GM23248 (cell line): Measurements from ENCODE around the gene PHOX2A. TPM values are rescaled to one million over a fixed set of nuclear protein-coding genes. Genes with fewer than 3 reads are reported as not detected.

Source experiments
- DNase-seq: peaks from one replicate; pipeline ENCODE4 v3.0.0-alpha.2; 2015
- H2AFZ ChIP-seq: fragments of 200-600 bp; sonication (generic); 2 replicates; pipeline ENCODE4 v1.6.1; 2016; ENCODE audit warnings: antibody characterized with exemption
- H3F3A ChIP-seq: fragments of 200-600 bp; sonication (generic); 2 replicates; pipeline ENCODE4 v1.6.1; 2016; ENCODE audit warnings: mild to moderate bottlenecking, antibody characterized with exemption, mixed run types; ENCODE audit not compliant: insufficient read depth
- H3K27ac ChIP-seq: fragments of 200-600 bp; sonication (generic); 2 replicates; pipeline ENCODE4 v1.5.1; 2016; ENCODE audit warnings: mild to moderate bottlenecking
- H3K27me3 ChIP-seq: fragments of 200-600 bp; sonication (generic); replicated peaks from 2 replicates; pipeline ENCODE4 v1.6.1; 2016; ENCODE audit warnings: mild to moderate bottlenecking; ENCODE audit not compliant: insufficient read depth
- H3K36me3 ChIP-seq: fragments of 200-600 bp; sonication (generic); 2 replicates; pipeline ENCODE4 v1.6.1; 2016; ENCODE audit warnings: low read depth, mild to moderate bottlenecking
- H3K4me1 ChIP-seq: fragments of 200-600 bp; sonication (generic); 2 replicates; pipeline ENCODE4 v1.6.1; 2016; ENCODE audit warnings: mild to moderate bottlenecking; ENCODE audit not compliant: insufficient read depth
- H3K4me2 ChIP-seq: fragments of 200-600 bp; sonication (generic); one replicate; pipeline ENCODE4 v1.6.1; 2016; ENCODE audit warnings: mild to moderate bottlenecking; ENCODE audit not compliant: unreplicated experiment
- H3K4me3 ChIP-seq: fragments of 200-600 bp; sonication (generic); 2 replicates; pipeline ENCODE4 v1.5.1; 2016; ENCODE audit warnings: mild to moderate bottlenecking
- H3K79me2 ChIP-seq: fragments of 200-600 bp; sonication (generic); 2 replicates; pipeline ENCODE4 v1.6.1; 2016; ENCODE audit warnings: mild to moderate bottlenecking; ENCODE audit not compliant: insufficient read depth
- H3K9ac ChIP-seq: fragments of 200-600 bp; sonication (generic); 2 replicates; pipeline ENCODE4 v1.6.1; 2016; ENCODE audit warnings: mild to moderate bottlenecking
- H3K9me2 ChIP-seq: fragments of 200-600 bp; sonication (generic); 2 replicates; pipeline ENCODE4 v1.6.1; 2016; ENCODE audit warnings: mixed run types, mild to moderate bottlenecking, moderate library complexity; ENCODE audit not compliant: insufficient read depth
- H3K9me3 ChIP-seq: fragments of 200-600 bp; sonication (generic); one replicate; pipeline ENCODE4 v1.6.1; 2017; ENCODE audit warnings: low read depth
- H4K20me1 ChIP-seq: fragments of 200-600 bp; sonication (generic); 2 replicates; pipeline ENCODE4 v1.6.0; 2016; ENCODE audit not compliant: insufficient read depth
- EZH2 ChIP-seq: fragments of 200-600 bp; sonication (generic); IDR thresholded peaks from 2 replicates; pipeline ENCODE4 v1.6.1; 2018; ENCODE audit warnings: antibody characterized with exemption, mild to moderate bottlenecking; ENCODE audit not compliant: insufficient read depth, poor library complexity, severe bottlenecking
- EZH2phosphoT487 ChIP-seq: fragments of 200-600 bp; sonication (generic); IDR thresholded peaks from 2 replicates; pipeline ENCODE4 v1.6.1; 2018; ENCODE audit warnings: antibody characterized with exemption, moderate library complexity, mild to moderate bottlenecking, low read depth; ENCODE audit not compliant: insufficient read depth
- WGBS, 2 experiments: methylation state at CpG; one replicate each; pipeline ENCODE4 v1.1.6; 2015 to 2017; ENCODE audit warnings: low lambda C conversion rate in 2 of 2, low coverage in 1 of 2; ENCODE audit errors: missing lambda C conversion rate in 2 of 2; 5-methylcytosine and 5-hydroxymethylcytosine counted together
- in situ Hi-C: fragments of 300-500 bp; cut with MboI; formaldehyde crosslinking; loops from 2 replicates; pipeline ENCODE4 v1.15.0; 2020
- polyA plus RNA-seq: library from polyadenylated mRNA; unstranded; fragments of >200 nt; fragmentation: Nextera tagmentation; extraction: Ambion mirVana; gene quantifications from 2 replicates; pipeline ENCODE4 v1.2.1, GENCODE V29; 2016
- total RNA-seq: library from RNA; depleted of rRNA; stranded (reverse); fragments of >200 nt; shearing (Covaris generic); gene quantifications from 2 replicates; pipeline ENCODE4 v1.2.3, GENCODE V29; 2014

PHOX2A gene
- total and polyA plus RNA-seq, 2 experiments from 2014 or later, result not detected

DNA sequence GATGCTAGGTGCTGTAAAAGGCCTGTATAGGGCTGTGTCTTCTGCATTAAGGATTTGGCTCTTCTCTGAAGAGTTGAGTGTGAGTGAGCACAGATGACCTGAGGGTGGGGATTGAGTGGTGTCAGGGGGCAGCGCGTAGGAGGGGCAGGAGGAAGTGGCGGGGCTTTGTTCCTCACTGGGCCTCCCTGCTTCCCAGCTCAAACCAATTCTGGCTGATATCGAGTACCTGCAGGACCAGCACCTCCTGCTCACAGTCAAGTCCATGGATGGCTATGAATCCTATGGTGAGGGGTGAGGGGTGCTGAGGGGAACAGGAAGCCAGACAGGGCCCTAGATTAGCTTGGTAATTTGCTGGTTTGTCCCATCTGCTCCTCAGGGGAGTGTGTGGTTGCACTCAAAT lies 9.1 kb downstream of the PHOX2A start:
- no peak overlapping the region for H3K9ac ChIP-seq
- H3K4me2 ChIP-seq, result no peak overlapping the region
- peaks cover 27% of the 10 kb centered on the region; the same call in 1 of the 2 replicates for H3K36me3 ChIP-seq
- H3K9me3 ChIP-seq, result no peaks in the 10 kb centered on the region
- H3K9me2 ChIP-seq, result no peaks in the 10 kb centered on the region
- H4K20me1 ChIP-seq, result no peaks in the 10 kb centered on the region
- no peaks in the 10 kb centered on the region for H3K4me1 ChIP-seq
- no peak overlapping the region for H3K4me3 ChIP-seq
- no peak overlapping the region for H2AFZ ChIP-seq
- TF ChIP-seq EZH2 (no peak), EZH2phosphoT487 (no peak)
- H3K79me2 ChIP-seq, result peaks cover 6% of the 10 kb centered on the region; the same call in 1 of the 2 replicates
- no peaks in the 10 kb centered on the region for H3K27me3 ChIP-seq
- H3F3A ChIP-seq, result peaks cover 42% of the 10 kb centered on the region
- no peak for DNase-seq
- in situ Hi-C loops, result no loop called here
- H3K27ac ChIP-seq, result no peak overlapping the region
- WGBS, 2 experiments, result 95 to 99% methylated on average over 3 to 4 of the region's 4 CpGs

DNA sequence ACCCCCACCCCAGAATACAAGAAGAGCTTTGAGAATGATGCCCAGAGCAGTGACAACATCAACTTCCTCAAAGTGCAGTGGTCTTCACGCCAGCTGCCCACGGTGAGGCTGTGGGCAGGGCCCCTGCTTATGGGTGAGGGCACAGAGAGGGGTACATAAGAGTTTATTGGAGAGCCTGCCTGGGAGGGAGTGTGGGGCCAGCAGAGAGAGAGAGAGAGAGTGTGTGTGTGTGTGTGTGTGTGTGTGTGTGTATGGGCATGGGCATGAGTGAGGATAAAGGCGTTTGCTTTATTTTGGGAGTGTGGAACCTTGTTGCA lies 9.5 kb downstream of the PHOX2A start:
- Histone ChIP-seq H3K9me3 (no peaks in the 10 kb centered on the region), H3K9me2 (no peaks in the 10 kb centered on the region), H3K9ac (no peak overlapping the region), H2AFZ (no peak overlapping the region), H3K27ac (no peak overlapping the region), H3K79me2 (peaks cover 6% of the 10 kb centered on the region; the same call in 1 of the 2 replicates), H3K36me3 (peaks cover 31% of the 10 kb centered on the region; the same call in 1 of the 2 replicates), H3K4me2 (no peak overlapping the region), H4K20me1 (no peaks in the 10 kb centered on the region), H3K4me3 (no peak overlapping the region), H3F3A (peaks cover 42% of the 10 kb centered on the region), H3K4me1 (no peaks in the 10 kb centered on the region), H3K27me3 (no peaks in the 10 kb centered on the region)
- no peak for TF ChIP-seq EZH2phosphoT487
- TF ChIP-seq EZH2, result no peak
- no peak for DNase-seq
- in situ Hi-C loops, result no loop called here
- 60 to 70% methylated on average over 3 of the region's 3 CpGs for WGBS, 2 experiments

DNA sequence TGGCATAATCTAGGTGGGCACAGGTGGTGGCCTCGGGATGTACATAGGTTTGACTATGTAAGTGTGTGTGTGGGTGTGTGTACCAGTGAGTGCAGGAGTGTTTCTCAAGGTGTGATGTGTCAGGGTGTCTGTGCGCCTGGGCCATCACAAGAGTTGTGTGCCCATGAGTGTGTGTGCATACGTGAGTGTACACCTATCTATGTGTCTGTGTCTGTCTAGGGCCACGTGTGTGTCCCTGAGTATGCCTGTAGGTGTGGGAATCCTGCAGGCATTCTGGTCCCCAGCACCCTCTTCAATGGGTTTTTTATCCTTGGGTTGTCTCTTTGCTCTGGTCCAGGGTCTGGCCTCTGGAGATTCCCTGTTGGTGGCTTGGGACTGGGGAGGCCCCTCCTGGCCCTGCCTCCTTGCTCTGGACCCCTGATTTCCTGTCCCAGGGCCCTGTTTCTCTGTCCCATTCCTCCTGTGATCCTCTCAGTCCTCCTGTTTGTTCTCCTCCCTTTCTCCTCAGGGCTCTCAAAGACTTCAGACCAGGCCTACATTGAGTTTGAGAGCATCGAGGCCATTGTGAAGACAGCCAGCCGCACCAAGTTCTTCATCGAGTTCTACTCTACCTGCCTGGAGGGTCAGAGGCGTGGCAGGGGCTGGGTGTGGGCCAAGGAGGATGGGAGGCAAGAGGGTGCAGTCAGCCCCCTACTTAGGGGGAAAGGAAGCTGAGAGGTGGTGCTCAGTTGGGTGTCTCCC lies 10.0 kb downstream of the PHOX2A start:
- in situ Hi-C loops, result no loop called here
- no peak for TF ChIP-seq EZH2
- TF ChIP-seq EZH2phosphoT487, result no peak
- Histone ChIP-seq H3K9ac (no peak overlapping the region), H3K4me3 (no peak overlapping the region), H4K20me1 (no peaks in the 10 kb centered on the region), H3K4me1 (no peaks in the 10 kb centered on the region), H3K9me2 (no peaks in the 10 kb centered on the region), H3K27me3 (no peaks in the 10 kb centered on the region), H3K27ac (no peak overlapping the region), H3F3A (peaks cover 42% of the 10 kb centered on the region), H3K4me2 (no peak overlapping the region), H2AFZ (no peak overlapping the region), H3K79me2 (peaks cover 6% of the 10 kb centered on the region; the same call in 1 of the 2 replicates), H3K9me3 (no peaks in the 10 kb centered on the region), H3K36me3 (peaks cover 36% of the 10 kb centered on the region; the same call in 1 of the 2 replicates)
- WGBS, 2 experiments, result 84 to 90% methylated on average over 8 of the region's 8 CpGs
- DNase-seq, result no peak

DNA sequence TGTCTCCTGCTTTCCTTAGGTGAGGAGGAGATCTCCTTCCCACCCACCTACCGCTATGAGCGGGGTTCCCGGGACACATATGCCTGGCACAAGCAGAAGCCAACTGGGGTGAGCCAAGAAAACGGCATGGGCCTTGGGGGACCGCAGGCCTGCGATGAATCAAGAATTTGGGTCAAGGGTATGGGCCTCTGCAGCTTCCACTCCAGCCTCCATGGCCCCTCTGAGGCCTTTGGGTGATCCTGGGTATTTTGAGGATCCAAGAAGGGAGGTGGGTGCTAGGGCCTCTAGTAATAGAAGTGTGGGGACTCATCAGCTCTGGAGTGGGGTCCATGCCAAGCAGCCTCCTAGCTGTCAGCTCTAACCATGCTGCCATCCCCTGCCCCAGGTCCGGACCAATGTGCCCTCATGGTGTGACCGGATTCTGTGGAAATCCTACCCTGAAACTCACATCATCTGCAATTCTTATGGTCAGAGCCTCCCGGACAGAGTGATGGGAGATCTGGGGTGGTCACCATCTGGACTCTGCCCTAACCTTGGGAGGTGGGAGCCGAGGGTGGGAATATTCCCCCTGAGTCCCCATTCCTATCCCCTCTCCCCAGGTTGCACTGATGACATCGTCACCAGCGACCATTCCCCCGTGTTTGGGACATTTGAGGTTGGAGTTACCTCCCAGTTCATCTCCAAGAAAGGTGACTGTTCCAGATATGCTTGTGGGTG lies 10.8 kb downstream of the PHOX2A start:
- Histone ChIP-seq H3K4me2 (no peak overlapping the region), H3K9me3 (no peaks in the 10 kb centered on the region), H3K36me3 (peaks cover 37% of the 10 kb centered on the region; the same call in 1 of the 2 replicates), H3K4me1 (no peaks in the 10 kb centered on the region), H4K20me1 (no peaks in the 10 kb centered on the region), H3K9me2 (no peaks in the 10 kb centered on the region), H2AFZ (no peak overlapping the region), H3K79me2 (peaks cover 14% of the 10 kb centered on the region), H3K4me3 (no peak overlapping the region), H3F3A (peaks cover 35% of the 10 kb centered on the region), H3K27me3 (no peaks in the 10 kb centered on the region), H3K9ac (no peak overlapping the region), H3K27ac (no peak overlapping the region)
- in situ Hi-C loops, result no loop called here
- WGBS, 2 experiments, result 89% methylated on average over 13 of the region's 13 CpGs
- no peak for DNase-seq
- no peak for TF ChIP-seq EZH2phosphoT487
